ENCODE measurements around the gene CCNG2. TPM values are rescaled to one million over a fixed set of nuclear protein-coding genes. Genes with fewer than 3 reads are reported as not detected.
A peak's percentile ranks its signal among the peaks of the same experiment; 100 is the strongest.

CCNG2 gene
- total RNA-seq, 1 donor from 2014 or later = 51.4 TPM

DNA sequence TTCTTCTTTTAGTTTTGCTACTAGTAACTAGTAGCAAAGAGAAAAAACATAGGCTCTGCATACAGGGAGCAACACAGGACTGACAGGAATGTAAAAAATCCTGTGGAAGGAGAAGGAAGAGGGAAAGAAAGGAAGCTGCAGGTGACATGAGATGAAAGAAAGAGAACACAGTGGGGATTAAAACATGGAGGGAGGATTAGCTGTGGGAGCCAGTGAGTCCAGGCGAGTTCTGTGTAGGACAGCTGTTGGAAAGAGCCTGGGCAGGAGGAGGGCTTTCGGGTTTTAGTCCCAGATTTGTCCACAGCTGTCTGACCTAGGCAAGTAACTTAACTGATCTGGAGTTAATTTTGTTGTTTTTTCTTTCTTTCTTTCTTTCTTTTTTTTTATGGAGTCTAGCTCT, 21.6 kb downstream of the CCNG2 start:
- no peak for DNase-seq

DNA sequence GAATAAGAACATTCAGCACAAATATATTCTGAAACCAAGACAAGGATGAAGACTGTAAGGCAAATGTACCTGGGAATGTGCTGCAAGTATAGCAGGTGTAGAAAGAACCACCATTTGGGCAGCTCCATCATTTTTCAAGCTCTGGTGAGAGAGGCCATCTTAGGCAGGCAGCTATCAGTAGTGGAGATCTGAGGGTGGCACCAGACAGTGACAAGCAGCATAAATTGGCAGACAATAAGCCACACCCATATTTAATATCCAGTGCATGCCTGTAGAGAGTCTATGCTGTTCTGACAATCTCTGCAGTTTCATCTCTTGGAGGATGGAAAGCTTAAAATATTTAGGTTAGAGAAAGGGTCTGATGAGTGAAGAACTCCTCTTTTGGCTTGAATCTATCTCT, 22.5 kb downstream of the CCNG2 start:
- no peak for DNase-seq

DNA sequence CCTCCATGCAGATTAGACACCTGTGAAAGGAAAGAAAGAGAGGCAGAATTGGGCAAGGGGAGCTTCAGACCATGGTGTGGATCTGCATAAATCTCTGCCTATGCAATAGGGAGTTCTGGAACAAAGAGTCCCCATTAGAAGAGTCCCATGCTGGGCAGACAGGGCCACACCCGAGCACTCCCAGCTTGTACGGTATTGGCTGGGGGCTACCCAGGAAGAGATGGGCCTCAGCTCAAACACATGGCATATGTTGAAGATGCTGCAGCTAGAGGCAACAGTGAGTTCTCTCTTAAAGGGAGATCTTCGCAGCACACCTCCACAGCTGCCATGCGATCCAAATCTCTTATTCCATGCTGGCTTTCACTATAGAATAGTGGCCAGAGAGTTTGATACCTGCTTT, 24.7 kb downstream of the CCNG2 start:
- DNase-seq = no peak

DNA sequence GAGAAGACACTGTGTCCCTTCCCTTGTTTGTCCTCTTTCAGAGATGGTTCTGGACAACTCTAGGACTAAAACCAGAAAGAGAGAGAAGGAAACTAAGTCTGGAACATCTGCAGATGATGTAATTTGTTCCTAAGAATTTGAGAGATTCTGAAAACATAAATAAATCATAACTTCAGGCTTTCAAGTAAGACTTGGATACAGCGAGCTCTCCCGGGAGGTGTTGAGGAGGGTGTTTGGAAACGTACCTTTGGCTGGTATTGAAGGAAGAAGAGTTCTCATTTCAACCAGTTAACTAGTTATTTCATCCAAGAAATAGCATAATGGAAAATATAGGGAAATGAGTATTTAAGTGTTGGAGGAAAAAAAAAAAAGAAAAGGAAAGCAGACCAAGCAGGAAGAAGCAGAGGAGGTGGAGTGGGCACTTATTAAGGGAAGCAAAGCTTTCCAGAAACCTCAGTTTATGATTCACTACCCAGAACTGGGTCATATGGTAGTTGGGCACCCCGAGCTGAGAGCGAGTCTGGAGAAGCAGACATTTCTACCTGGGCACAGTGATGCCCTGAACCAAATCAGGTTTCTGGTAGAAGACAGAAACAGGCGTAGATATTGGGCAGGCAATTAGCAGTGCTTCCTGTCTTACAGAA, 26.9 kb downstream of the CCNG2 start:
- no peak for DNase-seq

DNA sequence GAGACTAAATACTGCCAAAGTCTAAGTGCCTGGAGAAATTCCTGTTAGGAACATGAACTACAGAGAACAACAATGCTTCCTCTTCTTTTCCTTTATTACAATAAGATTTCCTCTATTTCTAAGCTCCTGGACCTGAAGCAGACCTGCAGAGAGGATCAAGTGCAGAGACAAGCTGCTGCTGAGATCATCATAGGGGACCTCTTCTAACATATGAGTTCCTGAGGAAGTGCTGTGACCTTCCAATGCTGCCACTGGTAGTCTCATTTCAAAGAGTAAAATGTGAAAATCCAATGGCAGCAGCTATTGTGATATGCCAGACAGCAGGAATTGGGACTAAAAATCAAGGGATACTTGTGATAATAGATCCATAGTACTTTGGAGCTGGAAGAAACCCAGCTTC, 28.0 kb downstream of the CCNG2 start:
- no peak for DNase-seq

DNA sequence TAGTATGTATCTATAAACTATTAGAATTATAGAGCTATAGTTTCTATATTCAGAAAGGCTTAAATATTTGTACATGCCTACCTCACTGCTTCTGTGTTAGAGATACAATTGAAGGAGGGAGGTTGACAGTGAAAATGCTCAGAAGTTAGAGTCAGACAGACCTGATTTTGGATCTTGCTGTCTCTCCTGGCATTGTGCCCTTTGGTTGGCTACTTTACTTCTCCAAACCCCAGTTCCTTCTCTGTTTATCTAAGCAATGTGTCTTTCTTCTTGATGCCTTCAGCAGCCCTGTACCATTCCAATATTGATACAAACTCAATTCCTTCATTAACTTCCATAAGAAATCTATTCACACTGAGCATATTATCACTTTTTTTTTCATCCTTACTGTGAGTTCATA, 28.7 kb downstream of the CCNG2 start:
- DNase-seq = no peak

DNA sequence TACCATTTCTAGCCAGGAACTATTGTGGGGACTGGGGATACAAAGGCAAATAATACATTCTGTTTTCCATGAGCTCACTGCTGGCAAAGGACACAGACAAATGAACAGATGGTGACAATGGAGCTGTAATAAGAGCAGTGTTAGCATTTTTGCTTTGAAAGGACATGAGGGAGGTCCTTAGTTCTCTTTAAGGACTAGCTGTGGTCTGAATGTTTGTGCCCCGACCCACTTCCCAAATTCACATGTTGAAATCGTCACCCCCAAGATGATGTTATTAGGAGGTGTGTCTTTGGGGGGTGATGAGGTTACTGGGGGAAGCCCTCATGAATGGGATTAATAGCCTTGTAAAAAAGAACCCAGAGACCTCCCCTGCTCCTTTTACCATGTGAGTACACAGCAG, 30.3 kb downstream of the CCNG2 start:
- DNase-seq = peak; percentile 60

DNA sequence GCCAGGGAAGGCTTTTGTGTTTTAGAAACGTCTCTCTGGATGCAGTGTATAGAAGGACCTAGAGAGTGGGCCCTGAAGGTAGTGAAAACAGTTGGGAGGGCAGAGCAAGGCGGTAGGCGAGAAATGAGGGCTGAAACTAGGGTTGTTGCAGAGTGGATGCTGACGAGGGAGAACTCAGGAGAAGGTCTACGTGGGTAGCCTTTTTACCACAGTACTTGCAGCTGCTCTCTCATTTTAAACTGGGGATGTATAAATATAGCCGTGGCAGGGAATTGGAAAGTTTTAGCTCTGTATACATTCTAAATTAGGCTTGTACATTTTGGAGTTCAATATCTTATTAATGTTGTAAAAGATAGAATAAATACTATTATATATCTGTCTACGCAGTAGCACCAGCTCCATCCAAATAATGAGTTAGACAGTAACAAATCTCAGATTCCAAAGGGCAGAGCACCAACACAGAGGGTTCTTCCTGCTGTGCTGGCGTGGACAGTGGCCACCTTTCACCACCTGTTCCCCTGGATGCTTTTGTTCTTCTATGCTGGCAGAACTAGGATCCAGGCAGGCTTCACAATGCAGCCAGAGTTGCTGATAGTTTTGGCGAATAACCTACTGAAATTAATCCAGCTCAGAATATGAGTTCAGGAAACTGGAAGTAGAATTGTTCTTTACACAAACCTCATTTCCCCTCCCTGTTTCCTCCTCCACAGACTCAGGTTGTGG, 31.7 kb downstream of the CCNG2 start:
- no peak for DNase-seq

DNA sequence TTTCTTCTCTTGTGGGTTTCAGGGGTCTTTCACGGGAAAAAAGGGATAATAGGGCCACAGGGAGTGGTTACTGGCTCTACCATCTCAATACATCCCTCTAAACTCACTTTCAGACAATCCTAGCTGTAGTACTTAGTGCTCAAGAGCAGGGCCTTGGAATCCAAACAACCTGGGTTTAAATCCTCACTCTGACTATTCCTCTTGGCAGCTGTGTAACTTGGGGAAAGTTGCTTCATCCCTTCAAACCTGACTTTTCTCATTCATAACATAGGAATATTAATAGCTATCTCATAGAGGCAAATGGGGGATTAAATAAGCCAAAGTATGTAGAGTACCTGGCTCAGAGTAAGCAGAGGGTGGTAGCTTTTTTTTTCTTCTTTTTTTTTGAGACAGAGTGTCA, 32.4 kb downstream of the CCNG2 start:
- DNase-seq = no peak

DNA sequence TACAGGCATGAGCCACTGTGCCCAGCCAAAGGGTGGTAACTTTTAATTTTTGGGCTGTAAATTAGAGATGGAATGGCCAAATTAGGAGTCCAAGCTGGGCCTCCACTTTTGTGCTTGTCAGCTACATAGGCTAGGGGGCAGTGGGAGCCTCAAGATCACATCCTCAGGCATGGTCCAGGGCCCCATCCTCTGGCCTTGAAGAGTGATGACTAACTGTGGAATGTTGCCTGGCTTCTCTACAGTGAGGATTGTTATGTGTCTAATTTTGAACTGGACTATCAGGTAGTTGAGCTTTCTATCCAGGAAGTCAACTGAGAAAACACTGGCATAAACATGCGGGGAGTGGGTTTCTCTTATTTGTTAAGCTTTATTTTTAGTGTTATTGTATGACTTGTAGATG, 33.0 kb downstream of the CCNG2 start:
- no peak for DNase-seq

DNA sequence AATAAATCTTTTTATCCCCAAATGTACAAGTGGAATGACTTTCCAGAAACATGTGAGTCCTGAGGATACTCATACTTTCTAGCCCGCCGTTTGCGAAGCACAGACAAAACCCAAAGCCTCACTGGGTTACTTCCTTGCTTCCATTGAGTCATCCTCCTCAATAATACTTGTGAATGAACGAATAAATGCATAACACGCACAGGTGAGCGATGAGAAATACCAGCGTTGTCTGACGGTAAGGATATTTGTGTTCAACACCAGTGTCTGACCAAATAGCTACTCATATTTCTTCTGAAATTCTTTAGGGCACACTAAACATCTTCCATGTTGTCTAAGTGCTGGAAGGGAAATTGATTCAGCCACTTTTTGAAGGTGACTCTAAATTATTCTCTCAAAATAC, 36.0 kb downstream of the CCNG2 start:
- no peak for DNase-seq

DNA sequence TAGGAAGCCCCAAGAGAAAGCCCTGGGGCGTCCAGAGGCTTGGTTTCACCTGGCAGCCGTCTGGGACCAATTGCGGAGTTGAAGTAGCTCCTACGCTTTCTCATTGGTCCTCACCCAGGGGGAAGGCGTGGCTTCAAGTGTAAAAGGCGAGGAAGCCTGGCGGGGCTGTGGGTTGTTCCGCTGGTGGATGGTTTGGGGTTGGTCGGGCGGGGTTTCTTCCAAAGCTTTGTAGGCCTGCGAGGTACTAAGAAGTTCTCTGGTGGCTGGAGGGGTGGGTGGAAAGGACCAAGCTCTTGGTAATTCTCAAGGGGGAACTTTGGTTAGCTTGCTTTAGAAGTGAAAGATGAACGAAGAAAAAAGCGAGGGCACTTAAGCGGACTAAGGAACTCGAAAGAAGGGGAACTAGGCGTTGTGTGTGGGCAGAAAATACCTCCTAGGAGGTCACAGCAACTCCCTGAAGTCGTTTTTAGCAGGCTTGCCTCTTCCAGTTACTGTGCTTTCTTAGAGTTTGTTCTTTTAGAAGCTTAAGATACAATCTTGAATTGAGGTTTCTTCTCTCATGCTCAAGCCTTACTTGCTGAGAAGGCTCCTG, 36.6 kb downstream of the CCNG2 start:
- DNase-seq = no peak

DNA sequence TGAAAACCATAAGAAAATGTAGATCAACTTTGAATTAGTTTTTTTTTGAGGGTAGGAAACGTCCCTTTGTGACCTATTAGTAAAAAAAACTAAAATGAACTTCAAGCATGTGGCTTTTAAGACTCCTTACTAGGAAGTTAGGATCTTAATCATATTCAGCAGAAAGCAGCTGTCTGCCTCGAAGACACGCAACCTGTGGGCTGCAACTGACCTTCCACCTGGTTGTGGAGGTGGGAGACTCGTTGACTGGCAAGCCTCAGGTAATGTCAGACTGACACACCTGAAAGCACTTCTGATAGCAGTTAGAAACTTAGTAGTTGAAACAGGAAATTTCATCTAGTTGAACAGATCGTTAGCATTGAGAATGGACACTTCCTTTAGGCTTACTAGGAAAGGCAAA, 37.4 kb downstream of the CCNG2 start:
- no peak for DNase-seq

DNA sequence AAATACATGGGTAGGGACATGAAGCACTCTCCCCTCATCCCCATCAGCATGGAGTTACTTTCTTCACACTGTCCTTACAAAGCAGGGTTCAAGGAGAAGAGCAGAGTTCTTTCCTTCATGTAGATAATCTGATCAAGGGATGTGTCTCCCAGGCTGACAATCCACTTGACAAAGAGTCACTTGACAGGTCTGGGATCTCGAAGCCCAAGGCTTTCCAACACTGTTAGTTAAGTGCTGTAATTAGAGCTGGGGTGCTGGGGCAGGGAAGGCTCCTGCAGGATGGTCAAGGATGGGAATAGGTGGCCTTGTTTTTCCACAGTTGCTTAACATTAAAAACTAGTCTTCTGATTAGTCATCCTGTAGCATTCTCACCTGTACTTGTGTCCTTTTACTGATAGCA, 38.0 kb downstream of the CCNG2 start:
- no peak for DNase-seq

DNA sequence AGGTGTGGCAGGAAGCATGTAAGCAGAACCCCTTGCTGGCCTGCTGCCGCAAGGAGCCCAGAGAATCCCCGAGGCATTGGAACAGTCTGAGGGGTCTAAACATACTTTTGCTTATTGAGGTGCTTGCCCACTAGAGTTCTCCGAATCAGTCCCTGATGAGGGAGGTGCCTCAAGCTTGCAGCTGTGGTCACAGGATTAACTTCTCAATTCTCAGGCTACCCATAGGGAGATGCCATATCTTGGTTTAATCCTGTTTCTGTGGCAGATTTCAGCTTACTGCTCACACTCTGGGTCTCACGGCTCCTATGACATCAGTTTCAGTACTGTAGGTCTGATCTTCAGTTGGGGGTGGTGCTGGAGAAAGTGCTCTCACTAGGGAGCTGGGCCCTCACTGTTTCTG, 39.9 kb downstream of the CCNG2 start:
- DNase-seq = no peak

DNA sequence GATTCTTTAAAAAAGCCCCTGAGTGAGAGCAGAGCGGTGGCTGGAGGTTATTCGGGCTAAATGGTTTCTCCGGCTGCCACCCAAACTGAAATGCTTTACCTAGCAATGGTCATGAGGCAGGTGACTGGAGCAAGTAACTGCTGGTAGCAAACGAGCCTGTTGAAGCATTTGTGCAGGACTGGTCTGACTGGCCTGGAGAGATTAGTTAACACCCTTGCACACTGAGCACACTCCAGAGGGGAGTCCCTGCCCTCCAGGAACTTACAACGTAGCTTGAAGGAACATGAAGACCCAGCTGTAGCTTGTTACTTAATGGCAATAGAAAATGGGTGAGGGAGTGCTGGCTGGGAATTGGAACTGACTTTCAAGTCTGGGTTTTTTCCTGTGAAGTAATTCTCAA, 40.4 kb downstream of the CCNG2 start:
- no peak for DNase-seq

DNA sequence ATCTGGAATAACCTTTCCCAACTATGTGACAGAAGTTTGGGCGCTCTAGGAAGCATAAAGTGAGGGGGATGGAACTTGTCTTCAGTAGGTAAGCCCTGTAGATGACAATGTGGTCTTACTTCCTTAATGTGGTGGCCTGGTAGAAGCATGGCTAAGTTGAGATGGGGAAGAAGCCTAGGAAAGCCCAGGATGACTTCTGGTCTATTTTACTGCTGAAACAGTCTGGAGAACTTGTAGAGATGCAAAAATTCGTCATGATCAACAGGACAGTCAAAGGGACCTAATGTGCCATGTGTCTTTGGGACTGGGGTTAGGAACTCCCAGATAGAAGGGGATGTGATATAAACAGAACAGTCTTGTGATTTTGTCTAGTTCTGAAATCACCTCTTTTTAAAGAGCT, 40.8 kb downstream of the CCNG2 start:
- no peak for DNase-seq

DNA sequence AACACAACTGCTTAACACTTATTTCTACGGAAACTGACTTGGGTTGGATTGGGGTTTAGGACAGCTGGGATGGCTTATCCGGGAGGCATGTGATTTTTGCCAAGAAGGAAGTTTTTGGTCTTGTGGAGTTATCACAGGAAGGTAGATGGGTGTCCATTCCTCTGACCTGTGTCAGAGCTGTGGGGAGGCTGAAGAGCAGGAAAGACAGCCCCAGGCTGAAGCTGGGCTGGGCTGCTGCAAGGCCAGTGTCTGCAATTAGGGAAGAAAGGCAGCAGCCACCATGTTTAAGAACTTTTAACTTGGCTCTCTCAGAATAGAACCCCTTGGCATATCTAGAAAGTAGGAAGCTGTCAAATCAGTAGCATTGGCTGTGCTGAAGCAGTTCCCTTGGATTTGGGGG, 42.3 kb downstream of the CCNG2 start:
- DNase-seq = no peak

DNA sequence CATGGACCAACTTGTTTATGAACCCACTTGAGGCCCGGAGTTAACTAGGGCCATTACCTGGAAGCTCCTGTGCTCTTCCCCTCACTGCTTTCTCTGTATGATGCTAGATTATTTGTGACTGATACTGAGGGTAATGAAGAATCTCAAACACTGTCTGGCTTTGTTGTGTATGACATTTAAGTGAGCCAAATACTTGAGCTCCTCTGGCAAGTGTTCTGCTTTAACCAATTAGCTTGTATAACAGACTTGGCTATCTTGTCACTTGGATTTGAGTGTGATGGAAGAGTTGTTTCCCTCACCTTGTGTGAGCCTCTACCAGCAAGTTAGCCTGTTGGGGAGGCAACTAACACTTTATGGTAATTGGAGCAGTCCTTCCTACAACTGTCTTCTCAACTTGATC, 42.7 kb downstream of the CCNG2 start:
- DNase-seq = no peak

DNA sequence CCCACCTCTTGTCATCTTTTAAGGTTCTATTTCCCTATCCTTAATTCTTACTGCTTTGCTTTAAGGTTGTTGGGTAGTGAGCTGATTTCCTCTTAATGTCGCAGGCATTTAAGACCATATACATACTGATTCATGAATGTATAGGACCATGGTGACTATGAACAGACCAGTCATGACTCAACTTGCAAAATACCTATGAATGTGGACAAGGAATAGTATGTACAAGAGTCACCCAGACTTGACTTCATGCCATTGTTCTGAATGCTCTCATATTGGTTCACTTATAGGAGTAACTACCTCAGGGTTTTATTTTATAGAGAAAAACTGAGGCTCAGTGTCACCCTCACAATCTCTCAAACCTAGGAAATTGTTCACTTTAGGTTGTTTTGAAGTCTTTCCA, 44.3 kb downstream of the CCNG2 start:
- DNase-seq = no peak

DNA sequence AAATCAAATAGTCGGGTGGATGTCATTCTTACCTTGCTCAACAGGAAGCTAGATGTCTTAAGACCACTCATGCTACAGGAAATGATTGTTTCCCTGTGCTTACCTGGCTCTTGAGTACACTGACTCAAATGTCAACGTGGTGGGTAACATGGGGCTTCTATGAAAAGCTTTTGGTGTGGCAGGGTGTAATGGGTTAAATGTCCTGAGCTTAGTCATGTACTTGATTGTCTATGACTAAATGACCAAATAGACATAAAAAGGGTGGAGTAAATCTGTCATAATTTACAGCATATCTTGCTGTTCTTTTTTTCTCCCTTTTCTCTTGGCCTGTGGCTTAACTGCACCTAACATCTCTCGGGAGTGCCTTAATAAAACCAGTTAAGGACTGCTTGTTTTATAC, 44.9 kb downstream of the CCNG2 start:
- no peak for DNase-seq

DNA sequence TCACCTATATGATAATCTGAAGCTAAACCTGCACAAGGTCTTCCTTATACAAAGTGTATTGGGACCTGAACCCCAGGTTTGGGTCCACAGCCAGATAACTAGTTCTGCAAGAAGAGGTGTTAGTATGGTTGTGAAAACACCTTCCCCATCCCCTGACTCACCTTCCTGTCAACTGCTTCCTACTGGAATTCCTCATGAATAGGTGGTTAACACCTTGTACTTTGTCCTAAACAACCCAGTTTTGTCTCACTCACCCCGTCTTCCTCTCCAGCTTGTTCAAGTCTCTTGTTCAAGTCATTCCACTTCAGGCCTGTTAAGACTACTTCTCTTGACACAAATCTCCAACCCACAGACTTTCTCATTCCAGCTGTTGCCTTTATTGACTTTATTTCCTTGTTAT, 45.5 kb downstream of the CCNG2 start:
- DNase-seq = no peak

DNA sequence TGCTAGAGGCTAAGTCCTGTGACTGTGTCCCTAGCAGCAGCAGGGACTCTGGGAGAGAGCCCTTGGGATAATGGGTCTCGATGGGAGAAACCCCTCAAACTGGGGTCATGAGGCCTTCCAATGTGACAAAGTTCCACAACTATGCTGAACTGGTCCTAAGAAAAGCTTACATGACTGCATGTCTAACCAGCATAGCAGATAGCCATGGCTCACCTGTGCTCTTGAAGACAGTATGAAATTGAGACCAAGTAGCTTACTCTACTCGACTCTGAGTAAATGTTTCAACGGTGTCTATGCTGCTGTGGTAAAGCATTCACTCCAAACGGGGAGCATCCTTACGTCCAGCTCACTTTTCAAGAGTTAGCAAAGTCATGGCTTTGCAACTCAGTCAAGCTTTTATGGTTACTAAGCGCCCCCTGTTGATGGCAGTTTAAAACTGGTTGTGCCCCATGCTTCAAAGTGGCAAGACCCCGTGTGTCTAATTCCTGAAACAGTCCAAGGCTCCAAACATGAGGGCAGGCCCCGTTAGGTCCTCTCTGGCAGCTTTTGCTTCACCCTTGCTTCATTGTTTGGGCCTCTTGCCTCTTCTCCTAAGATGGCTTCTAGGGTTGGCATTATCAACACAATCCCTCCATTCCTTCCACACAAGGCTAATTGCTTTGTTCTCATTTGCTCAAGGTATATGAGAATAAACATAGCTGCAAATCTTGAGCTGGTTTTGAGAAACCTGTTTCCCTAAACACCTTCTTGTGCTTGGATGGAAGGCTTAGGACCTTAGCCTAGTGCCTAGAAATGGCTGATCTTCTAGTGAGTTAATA, 46.6 kb downstream of the CCNG2 start:
- no peak for DNase-seq
